HG03558 (cell line): ENCODE measurements around the gene RAE1.
A peak's percentile ranks its signal among the peaks of the same experiment; 100 is the strongest.

Experiments used
- ATAC-seq: cut with Tn5 transposase; IDR thresholded peaks from one replicate; pipeline ENCODE4 v1.9.1; 2021; ENCODE audit warnings: moderate number of reproducible peaks; ENCODE audit not compliant: unreplicated experiment; ENCODE audit errors: extremely low read depth

Gene RAE1

GRCh38 chr20:57398231-57398821 is 47.3 kb downstream of the RAE1 start:
- ATAC-seq, result peak; percentile 30

GRCh38 chr20:57398901-57399535 is 48.0 kb downstream of the RAE1 start:
- ATAC-seq, result no peak

DNA sequence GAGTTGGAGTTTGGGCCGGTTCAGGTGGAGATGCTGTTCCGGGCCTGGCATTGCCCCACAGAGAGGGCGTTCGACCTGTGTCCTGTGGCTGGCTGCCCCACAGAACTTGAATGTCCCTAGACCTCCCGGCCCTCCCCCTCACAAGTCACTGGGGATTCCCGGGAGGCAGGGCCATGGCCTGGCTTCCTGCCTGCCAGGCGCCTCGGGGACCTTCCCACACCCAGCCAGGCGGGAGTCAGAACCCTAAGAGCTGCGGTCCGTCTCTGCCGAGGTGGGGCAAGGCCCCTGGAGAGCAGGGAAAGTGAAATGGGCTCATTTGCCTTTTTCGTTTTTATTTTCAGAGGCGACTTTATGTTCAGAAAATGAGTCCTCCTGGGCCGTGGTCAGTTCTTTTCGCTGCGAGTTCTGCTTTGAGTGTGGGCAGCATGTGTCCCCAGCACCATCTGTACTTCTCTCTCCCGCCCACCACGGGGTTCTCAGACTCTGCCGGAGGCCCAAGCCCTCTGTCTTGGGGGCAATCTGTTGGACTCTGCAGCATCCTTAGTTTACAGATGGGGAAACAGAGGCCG is 48.6 kb downstream of the RAE1 start:
- ATAC-seq, result peak; percentile 30

DNA sequence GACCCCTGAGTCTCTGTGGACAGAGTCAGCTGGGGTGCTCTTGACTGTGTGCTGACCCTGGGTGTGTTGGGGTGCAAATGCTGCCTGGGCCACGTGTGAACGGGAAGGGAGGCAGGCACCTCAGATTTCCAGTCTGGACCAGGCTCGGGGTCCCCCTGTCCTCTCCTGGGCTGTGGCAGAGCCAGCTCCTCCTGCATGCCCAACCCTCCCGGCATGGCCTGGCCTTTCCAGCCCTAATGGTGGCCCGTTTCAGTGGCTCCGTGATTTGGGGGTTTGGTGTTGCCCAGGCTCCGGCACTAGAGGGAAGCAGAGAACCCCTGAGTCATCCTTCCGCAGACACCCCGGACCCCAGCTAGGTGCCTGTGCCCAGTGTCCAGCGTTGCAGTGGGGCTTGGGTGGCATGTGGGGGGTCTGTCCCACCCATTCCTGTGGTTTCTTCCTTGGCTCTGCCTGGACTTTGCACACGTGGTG is 49.2 kb downstream of the RAE1 start:
- ATAC-seq, result no peak

DNA sequence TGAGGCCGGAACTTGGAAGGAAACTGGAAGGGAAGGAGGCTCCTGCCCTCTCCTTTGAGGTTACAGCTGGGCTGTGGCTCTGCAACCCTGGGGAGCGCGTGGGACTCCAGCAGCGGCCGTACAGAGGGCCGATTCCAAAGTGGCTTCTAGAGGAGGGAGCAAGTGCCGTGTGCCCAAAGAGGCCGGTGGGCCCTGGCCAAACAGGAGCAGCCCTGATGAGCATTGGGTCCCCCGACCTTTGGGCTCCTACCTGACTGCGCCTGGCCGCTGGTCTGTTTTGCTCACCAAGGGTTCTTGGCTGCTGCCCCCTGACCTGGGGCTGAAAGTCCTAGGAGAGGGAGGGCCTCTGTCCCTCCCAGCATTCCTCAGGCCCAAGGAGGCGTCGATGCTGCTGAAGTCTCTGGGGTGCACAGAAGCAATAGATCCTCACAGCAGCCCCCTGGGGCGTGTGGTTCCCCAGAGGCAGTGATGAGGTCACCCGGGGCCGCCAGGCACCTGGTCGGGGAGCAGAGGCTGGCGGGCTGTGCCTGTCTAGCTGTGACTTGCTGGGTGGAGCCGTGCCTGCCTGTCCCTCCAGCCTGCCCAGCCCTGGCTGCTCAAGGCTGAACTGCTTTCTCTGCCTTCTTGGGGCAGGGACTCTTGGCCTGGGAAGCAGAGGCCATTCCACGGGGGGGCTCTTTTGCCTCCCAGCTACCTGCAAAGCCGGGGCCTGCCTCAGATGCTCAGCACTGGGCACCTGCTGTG is 49.9 kb downstream of the RAE1 start:
- ATAC-seq, result no peak

- ATAC-seq, result no peak
Observed at GRCh38 chr20:57401565-57401918, 50.5 kb downstream of the RAE1 start.

DNA sequence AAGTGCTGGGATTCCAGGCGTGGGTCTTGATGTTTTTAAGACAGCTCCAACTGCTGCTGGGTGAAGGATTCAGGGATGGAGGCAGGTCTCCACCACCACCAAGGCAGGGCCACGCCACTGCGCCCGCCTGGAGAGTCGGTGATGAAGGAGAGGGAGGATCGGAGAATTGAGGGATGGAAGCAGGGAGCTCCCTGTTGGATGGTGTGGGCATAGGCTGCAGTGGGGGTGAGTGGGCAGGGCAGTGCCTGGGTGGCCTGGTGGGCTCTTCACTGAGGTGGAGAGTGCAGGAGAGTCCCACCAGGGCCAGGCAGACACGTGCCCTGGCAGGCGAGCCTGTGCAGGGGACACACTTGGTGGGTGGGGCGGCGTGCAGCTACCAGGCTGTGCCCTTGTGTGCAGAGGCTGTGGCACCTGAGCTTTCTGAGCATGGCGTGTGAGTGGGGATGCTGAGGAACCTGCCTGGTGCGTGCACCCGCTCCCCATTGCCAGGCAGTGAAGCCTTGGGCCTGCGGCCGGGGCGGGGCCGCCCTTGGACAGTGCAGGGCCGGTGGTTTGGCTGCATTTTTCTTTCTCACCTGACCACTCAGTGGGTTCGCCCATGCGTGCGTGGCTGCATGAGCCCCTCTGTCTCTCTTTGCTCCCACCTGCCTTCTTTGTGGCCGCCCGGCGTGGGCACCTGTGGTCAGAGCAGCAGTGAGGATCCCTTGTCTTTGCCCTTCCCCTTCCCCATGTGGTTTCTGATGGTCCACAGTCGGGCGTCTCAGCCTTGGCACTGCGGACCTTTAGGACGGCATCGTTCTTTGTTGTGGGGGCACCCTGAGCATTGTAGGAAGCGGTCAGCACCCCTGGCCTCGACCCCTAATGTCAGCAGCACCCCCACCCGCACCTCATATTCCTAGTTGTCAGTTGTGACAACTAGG is 51.4 kb downstream of the RAE1 start:
- ATAC-seq, result no peak

DNA sequence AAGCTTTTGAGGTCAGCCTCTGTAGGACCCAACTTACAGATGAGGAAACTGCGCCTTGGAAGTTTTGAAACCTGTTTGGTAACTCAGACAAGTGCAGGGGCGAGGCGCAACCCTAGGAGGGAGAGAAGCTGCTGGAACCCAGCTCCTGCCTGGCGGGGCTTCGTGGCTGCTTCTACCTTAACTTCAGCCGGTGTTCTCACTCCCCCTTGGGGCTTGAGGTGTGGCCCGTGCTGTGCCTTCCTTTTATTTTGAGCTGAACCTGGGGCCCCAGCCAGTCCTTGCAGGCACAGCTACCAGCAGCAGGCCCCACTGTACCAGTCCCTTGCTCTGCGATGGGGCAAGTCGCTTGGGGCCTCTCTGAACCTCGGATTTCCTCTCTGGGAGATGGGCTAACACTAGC is 52.2 kb downstream of the RAE1 start:
- ATAC-seq, result no peak

DNA sequence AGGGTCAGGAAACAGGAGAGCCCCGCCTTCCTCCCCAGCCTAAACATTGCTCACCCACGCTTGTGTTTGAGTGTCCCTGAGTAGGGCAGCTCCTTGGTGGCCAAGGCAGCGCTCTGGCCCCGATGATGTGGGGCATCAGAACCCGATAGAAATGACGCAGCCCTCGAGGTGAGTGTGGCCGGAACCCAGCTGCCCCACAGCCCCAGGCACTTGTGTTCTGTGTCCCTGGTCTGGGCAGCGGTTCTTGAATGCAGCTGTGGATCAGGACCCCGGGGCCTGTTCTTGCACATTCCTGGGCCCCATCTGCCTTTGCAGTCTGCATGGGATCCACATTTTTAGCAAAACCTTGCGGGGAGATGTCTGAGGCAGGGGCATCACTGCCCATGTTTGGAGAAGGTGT is 53.0 kb downstream of the RAE1 start:
- no peak for ATAC-seq

GRCh38 chr20:57404419-57405072 is 53.5 kb downstream of the RAE1 start:
- ATAC-seq, result no peak

DNA sequence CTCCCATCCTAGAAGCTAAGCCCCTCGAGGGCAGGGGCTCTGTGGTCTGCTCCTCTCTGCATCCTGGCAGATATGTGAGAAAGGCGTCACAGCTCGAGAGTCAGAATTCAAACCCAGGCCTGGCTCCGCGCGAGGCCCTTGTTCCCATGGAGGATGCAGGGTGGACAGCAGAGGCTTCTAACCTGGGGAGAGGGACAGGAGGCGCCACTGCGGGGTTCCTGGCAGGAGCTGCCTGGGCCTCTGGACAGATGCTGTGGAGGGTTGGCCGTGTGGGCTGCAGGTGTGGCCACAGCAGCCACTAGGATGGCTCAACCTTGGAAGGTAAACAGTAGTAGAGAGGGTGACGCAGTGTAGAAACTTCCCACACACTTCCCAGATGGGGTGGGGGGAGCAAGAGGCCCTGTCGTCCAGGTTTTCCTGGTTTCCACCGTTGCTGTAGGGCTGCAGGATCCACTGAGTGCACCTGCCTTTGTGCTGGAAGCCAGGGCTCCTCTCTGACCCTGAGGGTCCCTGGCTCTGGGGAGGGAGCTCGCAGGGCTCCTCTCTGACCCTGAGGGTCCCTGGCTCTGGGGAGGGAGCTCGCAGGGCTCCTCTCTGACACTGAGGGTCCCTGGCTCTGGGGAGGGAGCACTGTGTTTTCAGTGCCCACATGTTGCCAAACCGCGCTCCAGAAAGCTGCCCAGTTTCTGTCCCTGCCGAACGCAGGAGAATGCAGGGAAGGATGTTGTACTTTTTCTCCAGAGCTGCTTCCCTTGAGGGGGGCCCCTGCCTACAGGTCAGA is 54.4 kb downstream of the RAE1 start:
- ATAC-seq, result no peak

DNA sequence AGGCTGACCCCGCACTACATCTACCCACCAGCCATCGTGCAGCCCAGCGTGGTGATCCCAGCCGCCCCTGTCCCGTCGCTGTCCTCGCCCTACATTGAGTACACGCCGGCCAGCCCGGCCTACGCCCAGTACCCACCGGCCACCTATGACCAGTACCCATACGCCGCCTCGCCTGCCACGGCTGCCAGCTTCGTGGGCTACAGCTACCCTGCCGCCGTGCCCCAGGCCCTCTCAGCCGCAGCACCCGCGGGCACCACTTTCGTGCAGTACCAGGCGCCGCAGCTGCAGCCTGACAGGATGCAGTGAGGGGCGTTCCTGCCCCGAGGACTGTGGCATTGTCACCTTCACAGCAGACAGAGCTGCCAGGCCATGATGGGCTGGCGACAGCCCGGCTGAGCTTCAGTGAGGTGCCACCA is 56.5 kb downstream of the RAE1 start:
- no peak for ATAC-seq

DNA sequence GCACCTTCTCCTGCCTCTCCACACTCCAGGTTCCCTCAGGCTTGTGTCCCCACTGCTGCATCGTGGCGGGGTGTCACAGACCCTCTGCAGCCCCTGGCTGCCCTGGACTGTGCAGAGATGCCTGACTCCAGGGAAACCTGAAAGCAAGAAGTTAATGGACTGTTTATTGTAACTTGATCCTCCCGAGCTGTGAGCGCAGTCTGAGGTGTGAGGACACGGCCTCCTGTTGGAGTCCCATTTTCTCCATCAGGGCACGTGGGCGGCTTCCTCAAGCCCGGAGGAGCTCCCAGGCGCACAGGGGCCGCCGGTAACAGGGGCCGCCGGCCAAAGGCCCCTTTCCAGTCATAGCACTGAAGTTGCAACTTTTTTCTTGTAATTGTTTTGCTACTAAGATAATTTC is 57.1 kb downstream of the RAE1 start:
- no peak for ATAC-seq

- ATAC-seq, result no peak
Observed at GRCh38 chr20:57408536-57409233, 57.6 kb downstream of the RAE1 start.

DNA sequence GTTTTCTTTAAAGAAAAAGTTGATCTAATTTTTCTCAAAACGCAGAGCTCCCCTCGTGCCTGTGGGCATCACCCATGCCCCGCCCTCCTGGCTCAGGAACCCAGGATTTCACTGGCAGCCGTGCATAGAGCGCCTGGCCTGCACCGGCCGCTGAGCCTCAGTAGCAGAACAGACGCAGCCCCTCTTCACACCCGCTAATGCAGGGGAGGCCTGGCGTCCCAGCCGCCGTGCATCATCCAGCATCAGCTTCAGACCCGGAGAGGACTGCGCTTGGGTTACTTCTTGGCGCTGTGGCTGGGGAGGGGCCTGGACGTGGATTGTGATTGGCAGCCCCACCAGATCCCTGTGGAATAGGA is 58.2 kb downstream of the RAE1 start:
- no peak for ATAC-seq

DNA sequence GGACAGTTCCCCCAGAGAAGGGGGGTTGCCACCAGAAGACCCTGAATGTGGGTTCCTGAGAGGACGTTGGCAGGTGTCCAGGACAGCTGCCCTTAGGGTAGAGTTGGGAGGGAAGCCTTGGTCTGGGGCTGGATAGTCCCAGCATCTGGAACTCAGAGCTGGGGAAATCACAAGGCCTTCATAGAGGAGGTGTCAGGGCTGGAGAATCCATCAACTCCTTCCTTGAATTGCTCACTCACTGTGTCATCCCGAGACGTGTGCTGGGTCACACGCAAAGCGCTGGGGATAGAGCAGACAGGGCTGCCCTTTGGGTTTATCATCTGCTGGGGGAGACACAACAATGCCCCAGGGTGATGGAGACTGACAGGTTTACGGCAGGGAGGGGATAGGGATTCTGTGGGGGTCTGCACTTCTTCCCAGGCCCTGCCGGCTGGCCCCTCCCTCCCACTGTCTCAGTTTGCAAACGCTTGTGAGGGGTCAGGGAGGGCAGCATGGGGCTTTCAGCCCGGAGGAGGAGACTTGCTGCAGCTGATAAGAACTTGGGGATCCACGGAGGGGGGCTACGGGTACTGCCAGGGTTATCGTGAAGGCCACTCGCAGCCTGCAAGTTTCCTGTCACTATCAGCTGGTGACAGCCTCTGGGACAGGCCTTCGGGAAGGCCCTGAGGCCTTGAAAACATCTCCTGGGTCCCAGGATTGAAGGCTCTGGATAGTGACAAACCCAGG is 58.8 kb downstream of the RAE1 start:
- no peak for ATAC-seq

GRCh38 chr20:57410398-57410920 is 59.4 kb downstream of the RAE1 start:
- no peak for ATAC-seq

GRCh38 chr20:57410924-57411323 is 59.9 kb downstream of the RAE1 start:
- no peak for ATAC-seq
